Type B pancreatic cell (in vitro differentiated cells): Measurements from ENCODE around the gene CFHR1. TPM values are rescaled to one million over a fixed set of nuclear protein-coding genes. Genes with fewer than 3 reads are reported as not detected.

Experiments
- DNase-seq: peaks from one replicate; pipeline ENCODE4 v3.0.0; 2021; ENCODE audit warnings: mixed read lengths; ENCODE audit not compliant: unreplicated experiment; ENCODE audit errors: extremely low spot score
- H3K27ac Mint-ChIP-seq: 2 replicates; pipeline ENCODE4 v1.8.0; 2021; ENCODE audit warnings: mild to moderate bottlenecking, mixed read lengths
- H3K27me3 Mint-ChIP-seq: 2 replicates; pipeline ENCODE4 v1.8.0; 2021; ENCODE audit warnings: mixed read lengths
- H3K36me3 Mint-ChIP-seq: 2 replicates; pipeline ENCODE4 v1.8.0; 2021; ENCODE audit warnings: mixed read lengths
- H3K4me1 Mint-ChIP-seq: one replicate; pipeline ENCODE4 v1.8.0; 2021; ENCODE audit warnings: mixed read lengths; ENCODE audit not compliant: unreplicated experiment
- H3K4me3 Mint-ChIP-seq: 2 replicates; pipeline ENCODE4 v1.8.0; 2021; ENCODE audit warnings: mild to moderate bottlenecking, mixed read lengths
- H3K9me3 Mint-ChIP-seq: 2 replicates; pipeline ENCODE4 v1.8.0; 2021; ENCODE audit warnings: mixed read lengths
- CTCF ChIP-seq: fragments of 200-600 bp; sonication (generic); conservative IDR thresholded peaks from 2 replicates; pipeline ENCODE4 v1.5.0; 2021; ENCODE audit warnings: antibody characterized with exemption, mild to moderate bottlenecking
- total RNA-seq: library from RNA; stranded (reverse); gene quantifications from 2 replicates; pipeline ENCODE4 v1.2.1, GENCODE V29; 2021; ENCODE audit warnings: low replicate concordance

The CFHR1 gene
- total RNA-seq, 1 donor from 2014 or later, result not detected

DNA sequence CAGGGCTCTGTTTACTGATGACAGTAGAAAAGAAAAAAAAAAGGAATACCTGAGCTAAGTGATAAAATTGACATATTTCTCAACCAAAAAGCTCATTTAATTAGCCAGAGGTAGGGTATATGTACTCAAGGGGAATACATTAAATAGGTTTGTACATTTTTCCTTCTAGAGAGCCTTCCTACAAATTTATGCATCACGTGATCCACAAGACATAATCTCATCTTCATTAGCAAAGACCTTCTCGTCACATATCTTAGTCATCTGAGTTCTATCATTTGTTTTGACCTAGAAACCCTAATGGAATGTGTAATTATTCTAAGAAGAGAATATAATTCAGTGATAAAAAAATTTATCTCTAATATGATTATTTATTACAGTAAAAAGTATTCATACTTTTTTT lies 37.7 kb downstream of the CFHR1 start:
- Mint-ChIP-seq H3K4me3 (no peak overlapping the region), H3K27me3 (no peaks in the 10 kb centered on the region), H3K4me1 (no peaks in the 10 kb centered on the region), H3K27ac (no peak overlapping the region), H3K36me3 (no peaks in the 10 kb centered on the region), H3K9me3 (no peaks in the 10 kb centered on the region)
- TF ChIP-seq CTCF, result no peak
- no peak for DNase-seq

DNA sequence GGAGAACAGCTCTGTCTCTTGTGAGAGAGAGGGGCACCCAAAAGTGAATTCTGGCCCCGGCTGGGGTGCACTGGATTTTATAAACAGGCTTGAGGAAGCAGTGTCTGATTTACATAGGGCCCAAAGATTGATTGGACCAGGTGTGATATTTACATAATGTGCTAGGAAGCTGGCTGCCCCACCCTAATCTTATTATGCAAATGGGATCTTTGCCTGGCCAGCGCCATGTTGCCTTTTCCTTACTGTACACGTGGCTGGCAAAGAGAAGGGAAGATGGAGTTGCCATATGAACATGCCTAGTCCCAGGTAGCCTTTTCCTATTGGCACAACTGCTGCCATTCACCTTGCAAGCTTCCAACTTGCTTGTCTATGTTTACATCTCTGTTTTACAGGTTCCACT lies 39.3 kb downstream of the CFHR1 start:
- no peak for DNase-seq
- TF ChIP-seq CTCF, result no peak
- H3K36me3 Mint-ChIP-seq, result no peaks in the 10 kb centered on the region
- no peaks in the 10 kb centered on the region for H3K4me1 Mint-ChIP-seq
- no peak overlapping the region for H3K4me3 Mint-ChIP-seq
- H3K27me3 Mint-ChIP-seq, result no peaks in the 10 kb centered on the region
- no peaks in the 10 kb centered on the region for H3K9me3 Mint-ChIP-seq
- no peak overlapping the region for H3K27ac Mint-ChIP-seq

DNA sequence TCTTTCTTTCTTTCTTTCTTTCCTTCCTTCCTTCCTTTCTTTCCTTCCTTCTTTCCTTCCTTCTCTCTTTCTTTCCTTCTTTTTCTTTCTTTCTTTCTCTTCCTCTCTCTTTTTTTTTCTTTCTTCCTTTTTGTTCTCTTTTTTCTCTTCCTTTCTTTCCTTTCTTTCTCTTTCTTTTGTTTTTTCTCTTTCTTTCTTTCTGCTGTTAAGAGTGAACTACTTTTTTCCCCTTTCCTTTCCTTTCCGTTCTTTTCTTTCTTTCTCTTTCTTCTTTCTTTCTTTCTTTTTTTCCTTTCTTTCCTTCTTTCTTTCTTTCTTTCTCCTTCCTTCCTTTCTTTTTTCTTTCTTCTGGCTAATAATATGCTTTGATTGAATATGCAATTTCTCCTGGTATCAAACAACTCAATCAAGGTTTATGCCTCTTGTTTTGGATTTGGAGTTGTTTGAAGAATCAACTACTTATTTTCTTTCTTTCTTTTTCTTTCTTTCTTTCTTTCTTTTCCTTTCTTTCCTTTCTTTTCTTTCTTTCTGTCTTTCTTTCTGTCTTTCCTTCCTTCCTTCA lies 40.9 kb downstream of the CFHR1 start:
- DNase-seq, result no peak
- H3K4me3 Mint-ChIP-seq, result no peak overlapping the region
- no peak overlapping the region for H3K27ac Mint-ChIP-seq
- H3K9me3 Mint-ChIP-seq, result no peaks in the 10 kb centered on the region
- no peaks in the 10 kb centered on the region for H3K4me1 Mint-ChIP-seq
- TF ChIP-seq CTCF, result no peak
- H3K36me3 Mint-ChIP-seq, result no peaks in the 10 kb centered on the region
- no peaks in the 10 kb centered on the region for H3K27me3 Mint-ChIP-seq

DNA sequence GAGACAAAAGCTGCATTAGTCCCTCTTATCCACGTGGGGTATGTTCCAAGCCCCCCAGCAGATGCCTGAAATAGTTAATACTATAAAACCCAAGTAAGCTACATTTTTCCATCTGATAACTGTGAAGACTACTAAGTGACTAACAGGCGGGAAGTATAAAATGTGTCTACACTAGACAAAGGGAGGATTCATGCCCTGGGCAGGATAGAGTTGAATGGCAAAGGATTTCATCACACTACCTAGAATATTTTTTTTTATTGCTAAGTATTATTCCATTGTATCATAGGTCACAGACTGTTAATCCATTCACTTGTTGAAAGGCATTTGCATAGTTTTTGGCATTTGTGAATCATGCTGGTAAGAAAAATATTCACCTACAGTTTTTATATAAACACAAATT lies 41.9 kb downstream of the CFHR1 start:
- H3K4me1 Mint-ChIP-seq, result no peaks in the 10 kb centered on the region
- H3K9me3 Mint-ChIP-seq, result no peaks in the 10 kb centered on the region
- DNase-seq, result no peak
- peak overlapping the region; percentile 33 for H3K27ac Mint-ChIP-seq
- H3K27me3 Mint-ChIP-seq, result no peaks in the 10 kb centered on the region
- no peak overlapping the region for H3K4me3 Mint-ChIP-seq
- H3K36me3 Mint-ChIP-seq, result no peaks in the 10 kb centered on the region
- no peak for TF ChIP-seq CTCF

- Mint-ChIP-seq H3K27ac (no peak overlapping the region), H3K4me1 (no peaks in the 10 kb centered on the region), H3K27me3 (no peaks in the 10 kb centered on the region), H3K4me3 (no peak overlapping the region), H3K36me3 (no peaks in the 10 kb centered on the region), H3K9me3 (no peaks in the 10 kb centered on the region)
- TF ChIP-seq CTCF, result no peak
- no peak for DNase-seq
Measured at GRCh38 chr1:196866974-196867373, 47.4 kb downstream of the CFHR1 start.

DNA sequence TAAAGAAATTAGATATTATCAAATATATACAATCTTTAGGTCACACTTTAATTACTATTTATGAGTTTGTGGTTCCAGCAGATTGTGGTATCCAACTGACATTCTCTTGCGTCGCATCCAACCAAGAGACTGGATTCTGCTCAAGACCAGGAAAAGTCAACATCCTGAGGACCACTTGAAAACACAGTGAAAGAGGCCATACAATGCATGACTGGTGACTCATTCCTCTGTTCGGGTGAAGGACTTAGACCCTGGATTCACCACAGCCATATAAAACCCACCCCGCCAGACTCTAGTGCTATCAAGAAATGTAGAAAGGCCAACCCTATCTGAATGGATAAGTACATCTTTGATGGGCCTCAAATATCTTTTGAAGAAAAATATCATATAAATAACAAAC lies 53.9 kb downstream of the CFHR1 start:
- Mint-ChIP-seq H3K27ac (no peak overlapping the region), H3K4me1 (no peaks in the 10 kb centered on the region), H3K36me3 (no peaks in the 10 kb centered on the region), H3K9me3 (no peaks in the 10 kb centered on the region), H3K27me3 (peaks cover 18% of the 10 kb centered on the region), H3K4me3 (no peak overlapping the region)
- TF ChIP-seq CTCF, result no peak
- DNase-seq, result no peak
